SK-N-MC (cell line): Measurements from ENCODE around the gene ARHGAP24.

Source experiments
- EZH2 ChIP-seq: fragments of 200-600 bp; sonication (generic); IDR thresholded peaks from one replicate; pipeline ENCODE4 v1.6.1; 2017; ENCODE audit warnings: antibody characterized with exemption
- POLR2AphosphoS5 ChIP-seq: IDR thresholded peaks from 2 replicates; pipeline ENCODE4 v1.6.1; 2012; ENCODE audit warnings: mild to moderate bottlenecking, low read depth, low read length, borderline replicate concordance

- TF ChIP-seq EZH2, result no peak
- no peak for TF ChIP-seq POLR2AphosphoS5
Measured at GRCh38 chr4:85610450-85610849, 135.5 kb downstream of the ARHGAP24 start.
